GM19099 (cell line): ENCODE measurements around the gene AMOTL2.

Source experiments
- POLR2A ChIP-seq: IDR thresholded peaks from 3 replicates; pipeline ENCODE4 v1.6.1; 2011; ENCODE audit warnings: low read depth; ENCODE audit not compliant: insufficient read length; ENCODE audit errors: extremely low read depth

Gene AMOTL2

GRCh38 chr3:134388788-134389485, 14.7 kb upstream of the AMOTL2 start:
- TF ChIP-seq POLR2A = no peak

GRCh38 chr3:134388292-134388691, 14.0 kb upstream of the AMOTL2 start:
- TF ChIP-seq POLR2A = no peak

- TF ChIP-seq POLR2A = no peak
Measured at GRCh38 chr3:134387293-134387692, 13.0 kb upstream of the AMOTL2 start.

GRCh38 chr3:134384963-134385362, 10.7 kb upstream of the AMOTL2 start:
- no peak for TF ChIP-seq POLR2A

- no peak for TF ChIP-seq POLR2A
Measured at GRCh38 chr3:134381831-134382442, 7.7 kb upstream of the AMOTL2 start.

- TF ChIP-seq POLR2A = no peak
Measured at GRCh38 chr3:134381076-134381475, 6.8 kb upstream of the AMOTL2 start.

GRCh38 chr3:134380249-134380648, 6.0 kb upstream of the AMOTL2 start:
- no peak for TF ChIP-seq POLR2A

- TF ChIP-seq POLR2A = no peak
Measured at GRCh38 chr3:134378818-134379217, 4.6 kb upstream of the AMOTL2 start.

- no peak for TF ChIP-seq POLR2A
Measured at GRCh38 chr3:134378384-134378783, 4.1 kb upstream of the AMOTL2 start.

GRCh38 chr3:134377896-134378295, 3.6 kb upstream of the AMOTL2 start:
- no peak for TF ChIP-seq POLR2A

GRCh38 chr3:134376786-134377426, 2.7 kb upstream of the AMOTL2 start:
- TF ChIP-seq POLR2A = no peak

- no peak for TF ChIP-seq POLR2A
Measured at GRCh38 chr3:134376385-134376765, 2.1 kb upstream of the AMOTL2 start.

- no peak for TF ChIP-seq POLR2A
Measured at GRCh38 chr3:134375582-134376384, 1.5 kb upstream of the AMOTL2 start.

- TF ChIP-seq POLR2A = no peak
Measured at GRCh38 chr3:134374791-134375581, 739 bp upstream of the AMOTL2 start.
